NB4 (cell line): ENCODE data around the gene JADE3.

Experiments used
- POLR2A ChIP-seq: IDR thresholded peaks from 2 replicates; pipeline ENCODE4 v1.6.1; 2011; ENCODE audit warnings: mild to moderate bottlenecking; ENCODE audit not compliant: insufficient read length; ENCODE audit errors: extremely low read depth
- TF ChIP-seq, protein P1 (sequence below): IDR thresholded peaks from one replicate; pipeline ENCODE4 v1.5.1; 2012; ENCODE audit warnings: low read depth, low read length
- TF ChIP-seq, protein P2 (sequence below): IDR thresholded peaks from 2 replicates; pipeline ENCODE4 v1.6.1; 2011; ENCODE audit warnings: low read depth, low read length

DNA sequence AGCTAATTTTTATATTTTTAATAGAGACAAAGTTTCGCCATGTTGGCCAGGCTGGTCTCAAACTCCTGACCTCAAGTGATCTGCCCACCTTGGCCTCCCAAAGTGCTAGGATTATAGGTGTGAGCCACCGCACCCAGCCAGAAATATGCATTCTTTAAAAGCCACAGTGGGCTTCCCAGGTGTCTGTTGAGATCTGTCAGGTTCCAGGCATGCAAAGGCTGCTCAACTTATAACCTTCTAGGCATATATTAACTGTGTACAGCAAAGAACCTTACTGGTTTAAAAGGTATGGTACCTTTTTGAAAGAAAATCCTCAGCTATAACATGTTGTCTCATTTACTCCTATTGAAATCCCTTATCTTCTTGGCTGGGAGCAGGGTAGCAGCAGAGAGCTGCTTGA, 42.5 kb downstream of the JADE3 start:
- TF ChIP-seq, protein P1, sequence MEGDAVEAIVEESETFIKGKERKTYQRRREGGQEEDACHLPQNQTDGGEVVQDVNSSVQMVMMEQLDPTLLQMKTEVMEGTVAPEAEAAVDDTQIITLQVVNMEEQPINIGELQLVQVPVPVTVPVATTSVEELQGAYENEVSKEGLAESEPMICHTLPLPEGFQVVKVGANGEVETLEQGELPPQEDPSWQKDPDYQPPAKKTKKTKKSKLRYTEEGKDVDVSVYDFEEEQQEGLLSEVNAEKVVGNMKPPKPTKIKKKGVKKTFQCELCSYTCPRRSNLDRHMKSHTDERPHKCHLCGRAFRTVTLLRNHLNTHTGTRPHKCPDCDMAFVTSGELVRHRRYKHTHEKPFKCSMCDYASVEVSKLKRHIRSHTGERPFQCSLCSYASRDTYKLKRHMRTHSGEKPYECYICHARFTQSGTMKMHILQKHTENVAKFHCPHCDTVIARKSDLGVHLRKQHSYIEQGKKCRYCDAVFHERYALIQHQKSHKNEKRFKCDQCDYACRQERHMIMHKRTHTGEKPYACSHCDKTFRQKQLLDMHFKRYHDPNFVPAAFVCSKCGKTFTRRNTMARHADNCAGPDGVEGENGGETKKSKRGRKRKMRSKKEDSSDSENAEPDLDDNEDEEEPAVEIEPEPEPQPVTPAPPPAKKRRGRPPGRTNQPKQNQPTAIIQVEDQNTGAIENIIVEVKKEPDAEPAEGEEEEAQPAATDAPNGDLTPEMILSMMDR: no peak
- TF ChIP-seq POLR2A: no peak
- TF ChIP-seq, protein P2, sequence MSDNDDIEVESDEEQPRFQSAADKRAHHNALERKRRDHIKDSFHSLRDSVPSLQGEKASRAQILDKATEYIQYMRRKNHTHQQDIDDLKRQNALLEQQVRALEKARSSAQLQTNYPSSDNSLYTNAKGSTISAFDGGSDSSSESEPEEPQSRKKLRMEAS: no peak
